Naive thymus-derived CD4-positive, alpha-beta T cell (primary cell): Measurements from ENCODE around the gene CRB2. TPM values are rescaled to one million over a fixed set of nuclear protein-coding genes. Genes with fewer than 3 reads are reported as not detected.
"Not testable (repeated sequence)": the region's sequence is repeated elsewhere in the genome, so short reads cannot be mapped to it uniquely, and the experiment has no call there.

Experiments
- ATAC-seq: fragments of 150-1000 bp; cut with Tn5 transposase; 2 replicates; pipeline ENCODE4 v1.10.0; 2021; ENCODE audit warnings: mild to moderate bottlenecking, moderate library complexity
- CTCF ChIA-PET: fragments of 350-600 bp; sonication (Branson Sonifier 250); formaldehyde crosslinking; loops from one replicate; lab custom pipeline; 2021; ENCODE audit warnings: antibody characterized with exemption; lab: Charles Lee
- POLR2A ChIA-PET: fragments of 350-600 bp; sonication (Branson Sonifier 250); formaldehyde crosslinking; loops from one replicate; lab custom pipeline; 2021; ENCODE audit warnings: antibody characterized with exemption, inconsistent platforms; lab: Charles Lee
- DNase-seq, 9 donors: peaks; one replicate each; pipeline versions ENCODE4 v3.0.0 to v3.0.0-alpha.2; 2020 to 2022; ENCODE audit warnings: mixed read lengths in 1 of 9
- H3K27ac ChIP-seq: one replicate; pipeline ENCODE4 v1.7.0; 2013; ENCODE audit warnings: mild to moderate bottlenecking, low read depth, low read length, moderate library complexity
- H3K27me3 ChIP-seq, 2 donors: one replicate each; pipeline ENCODE4 v1.7.0; 2013; ENCODE audit warnings: low read length in 2 of 2, mild to moderate bottlenecking in 2 of 2, moderate library complexity in 2 of 2; ENCODE audit not compliant: control insufficient read depth in 2 of 2, insufficient read depth in 2 of 2
- H3K36me3 ChIP-seq, 3 experiments: 1 replicate in 2 of 3; 2 replicates in 1 of 3; pipeline ENCODE4 v1.7.0; 2013; ENCODE audit warnings: low read length in 3 of 3, mild to moderate bottlenecking in 3 of 3, moderate library complexity in 1 of 3; ENCODE audit not compliant: insufficient read depth in 3 of 3, control insufficient read depth in 2 of 3
- H3K4me1 ChIP-seq, 2 donors: one replicate each; pipeline ENCODE4 v1.7.0; 2013; ENCODE audit warnings: low read length in 2 of 2, mild to moderate bottlenecking in 2 of 2, moderate library complexity in 1 of 2; ENCODE audit not compliant: control insufficient read depth in 2 of 2, insufficient read depth in 2 of 2
- H3K4me3 ChIP-seq: 2 replicates; pipeline ENCODE4 v1.7.0; 2013; ENCODE audit warnings: mild to moderate bottlenecking, low read length
- H3K9me3 ChIP-seq, 3 experiments: 1 replicate in 2 of 3; 2 replicates in 1 of 3; pipeline ENCODE4 v1.7.0; 2013; ENCODE audit warnings: low read length in 3 of 3; ENCODE audit not compliant: control insufficient read depth in 2 of 3
- H3K27ac Mint-ChIP-seq, 9 donors: one replicate each; pipeline ENCODE4 v1.8.0; 2020 to 2022; ENCODE audit warnings: mixed read lengths in 9 of 9, mild to moderate bottlenecking in 8 of 9, moderate library complexity in 5 of 9, inconsistent platforms in 2 of 9
- H3K27me3 Mint-ChIP-seq, 5 donors: one replicate each; pipeline ENCODE4 v1.8.0; 2021 to 2022; ENCODE audit warnings: mixed read lengths in 5 of 5, mild to moderate bottlenecking in 1 of 5
- H3K36me3 Mint-ChIP-seq, 5 donors: one replicate each; pipeline ENCODE4 v1.8.0; 2020 to 2022; ENCODE audit warnings: mixed read lengths in 5 of 5, mild to moderate bottlenecking in 3 of 5, inconsistent platforms in 1 of 5
- H3K4me1 Mint-ChIP-seq, 7 donors: one replicate each; pipeline ENCODE4 v1.8.0; 2020 to 2022; ENCODE audit warnings: mixed read lengths in 7 of 7, mild to moderate bottlenecking in 3 of 7, inconsistent platforms in 1 of 7
- H3K4me3 Mint-ChIP-seq, 10 donors: one replicate each; pipeline ENCODE4 v1.8.0; 2020 to 2022; ENCODE audit warnings: mild to moderate bottlenecking in 10 of 10, mixed read lengths in 10 of 10, moderate library complexity in 6 of 10, inconsistent platforms in 2 of 10
- H3K9me3 Mint-ChIP-seq, 11 donors: one replicate each; pipeline ENCODE4 v1.8.0; 2020 to 2022; ENCODE audit warnings: mixed read lengths in 11 of 11, mild to moderate bottlenecking in 4 of 11, inconsistent platforms in 1 of 11, moderate library complexity in 1 of 11
- intact Hi-C, 2 donors: fragments of 100-400 bp; cut with micrococcal nuclease; formaldehyde crosslinking; loops; one replicate each; pipeline ENCODE4 v1.15.1; 2023
- polyA plus RNA-seq, 2 donors: library from polyadenylated mRNA; unstranded; fragments of 300-500 nt; fragmentation: Illumina TruSeq; gene quantifications; one replicate each; pipeline ENCODE4 v1.2.3, GENCODE V29; 2021
- total RNA-seq, 6 experiments: library from RNA in 5 of 6; stranded (reverse) in 5 of 6; gene quantifications; 1 replicate in 5 of 6; 2 replicates in 1 of 6; pipeline ENCODE4 v1.2.3 and lab custom pipeline; 2021 to 2026

The CRB2 gene
- total and polyA plus RNA-seq, 7 experiments from 2014 or later, result not detected

DNA sequence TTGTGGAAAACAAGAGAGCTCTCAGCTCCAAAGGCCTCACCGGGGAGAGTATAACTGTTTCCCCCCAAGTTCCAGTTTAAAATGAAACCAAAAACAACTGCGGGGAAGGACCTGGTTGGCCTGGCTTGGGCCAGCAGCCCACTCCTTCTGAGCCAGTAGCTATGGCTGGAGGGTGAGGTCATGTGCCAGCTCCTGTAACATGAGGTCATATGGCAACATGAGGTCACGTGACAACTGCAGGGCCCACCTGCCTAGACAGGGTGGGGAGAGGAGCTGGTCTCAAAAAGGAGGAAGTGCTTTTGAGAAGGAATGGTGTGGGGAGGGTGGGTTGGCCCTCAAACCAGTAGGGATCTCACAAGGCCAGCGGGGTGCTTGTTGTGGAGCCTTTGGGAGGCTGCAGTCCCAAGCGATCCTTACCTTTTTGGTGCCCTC lies 29.3 kb upstream of the CRB2 start:
- Histone ChIP-seq H3K27me3 (no peaks in the 10 kb centered on the region), H3K4me3 (no peak overlapping the region), H3K36me3 (no peaks in the 10 kb centered on the region), H3K4me1 (peaks cover 18 to 23% of the 10 kb centered on the region in 2 donors), H3K9me3 (no peaks in the 10 kb centered on the region), H3K27ac (no peak overlapping the region)
- H3K27ac Mint-ChIP-seq, result peak overlapping the region in 2 of 9 donors; percentile 8 to 14
- no peaks in the 10 kb centered on the region for H3K27me3 Mint-ChIP-seq
- H3K4me1 Mint-ChIP-seq, result peaks cover 22 to 49% (median 39%) of the 10 kb centered on the region in 7 donors
- POLR2A ChIA-PET, result interaction anchor here (1.4 kb wide), 1 partner anchor 13 kb away, joined by 4 read pairs; no protein-coding TSS in a partner anchor
- CTCF ChIA-PET, result no interaction called here
- intact Hi-C loops, result loop anchor here in 1 of 2 donors (10.0 kb wide), 1 partner anchor 422 kb away; the partner anchor contains the start of gene RC3H2
- H3K9me3 Mint-ChIP-seq, result peaks cover 0 to 1% (median 0%) of the 10 kb centered on the region in 11 donors
- DNase-seq (no peak), ATAC-seq (peak; percentile 14)
- H3K4me3 Mint-ChIP-seq, result no peak overlapping the region
- H3K36me3 Mint-ChIP-seq, result no peaks in the 10 kb centered on the region

- H3K4me3 ChIP-seq, result no peak overlapping the region
Measured at GRCh38 chr9:123327697-123328100, 28.3 kb upstream of the CRB2 start.

DNA sequence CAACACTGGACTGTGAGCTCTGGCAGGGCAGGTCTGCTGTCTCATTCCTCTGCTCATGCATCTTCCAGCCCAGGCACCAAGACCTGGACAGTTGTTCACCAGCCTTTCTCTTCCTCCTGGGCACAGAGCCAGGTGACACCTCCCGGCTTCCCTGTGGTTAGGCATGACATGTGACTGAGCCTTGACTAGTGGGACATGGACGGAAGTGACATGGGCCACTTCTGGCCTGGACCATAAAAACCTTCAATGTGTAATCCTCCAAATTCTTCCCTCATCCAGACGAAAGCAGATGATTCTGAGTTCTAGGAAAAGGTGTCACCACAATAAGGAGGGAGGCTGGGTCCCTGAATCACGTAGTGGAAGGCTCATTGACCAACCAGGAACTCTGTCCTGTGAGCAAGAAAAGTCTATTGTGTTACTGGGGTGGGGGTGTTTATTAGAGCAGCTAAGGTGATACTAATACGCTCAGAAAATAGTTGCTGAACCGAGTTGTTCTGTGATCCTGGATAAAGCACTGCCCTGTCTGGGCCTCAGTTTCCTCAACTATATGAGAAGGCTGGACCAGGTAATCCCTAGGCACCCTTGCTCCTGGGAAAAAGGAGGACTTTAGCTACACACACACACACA lies 26.6 kb upstream of the CRB2 start:
- ATAC-seq, result peak; percentile 53
- no peak overlapping the region for H3K27ac ChIP-seq
- H3K27ac Mint-ChIP-seq, result peak overlapping the region in 1 of 9 donors; percentile 8

More at GRCh38 chr9:123327697-123328100, 28.3 kb upstream of the CRB2 start:
- no peaks in the 10 kb centered on the region for H3K27me3 ChIP-seq
- H3K4me1 ChIP-seq, result peaks cover 8 to 13% of the 10 kb centered on the region in 2 donors
- H3K36me3 Mint-ChIP-seq, result no peaks in the 10 kb centered on the region
- ATAC-seq (no peak), DNase-seq (no peak)
- no peaks in the 10 kb centered on the region for H3K9me3 ChIP-seq
- peaks cover 12 to 39% (median 30%) of the 10 kb centered on the region in 7 donors for H3K4me1 Mint-ChIP-seq
- no peak overlapping the region for H3K4me3 Mint-ChIP-seq
- H3K27ac ChIP-seq, result no peak overlapping the region
- CTCF ChIA-PET, result no interaction called here
- no peaks in the 10 kb centered on the region for H3K27me3 Mint-ChIP-seq
- H3K36me3 ChIP-seq, result no peaks in the 10 kb centered on the region
- H3K27ac Mint-ChIP-seq, result peak overlapping the region in 1 of 9 donors; percentile 72
- peaks cover 0 to 2% (median 0%) of the 10 kb centered on the region in 11 donors for H3K9me3 Mint-ChIP-seq
- intact Hi-C loops, result loop anchor here in 1 of 2 donors (10.0 kb wide), 1 partner anchor 423 kb away; the partner anchor contains the start of gene RC3H2
- POLR2A ChIA-PET, result interaction anchor here (2.3 kb wide), 1 partner anchor 11 kb away, joined by 11 read pairs; no protein-coding TSS in a partner anchor

DNA sequence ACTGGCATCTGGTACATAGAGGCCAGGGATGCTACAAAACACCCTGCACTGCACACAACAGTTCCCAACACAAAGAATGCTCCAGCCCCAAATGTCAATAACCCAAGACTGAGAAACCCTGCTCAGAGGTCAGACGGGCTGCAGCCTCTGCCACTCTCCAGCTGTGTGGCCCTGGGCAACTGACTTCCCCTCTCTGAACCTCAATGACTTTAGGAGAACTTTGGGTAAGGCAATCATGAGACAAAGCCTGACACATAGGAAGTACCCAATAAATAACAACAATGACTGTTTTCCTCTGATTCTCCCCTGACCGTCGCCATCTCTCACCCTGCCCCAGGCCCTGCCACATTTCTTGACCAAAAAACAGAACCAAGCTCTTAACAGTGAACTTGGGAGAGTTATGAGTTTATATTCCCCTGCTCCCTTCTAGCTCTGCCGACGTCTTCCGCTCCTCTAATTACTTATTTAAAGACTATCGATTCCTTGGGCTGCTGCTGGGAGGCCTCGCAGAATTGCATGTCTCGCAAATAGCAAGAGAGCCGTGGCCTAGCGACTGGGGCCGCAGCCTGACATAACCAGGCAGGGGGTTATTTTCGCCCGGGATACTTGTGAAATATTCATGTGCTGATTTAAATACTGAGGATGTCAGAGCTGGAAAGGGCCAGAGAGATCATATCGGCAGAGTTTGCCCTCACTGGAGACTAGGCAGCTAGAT lies 24.5 kb upstream of the CRB2 start:
- CTCF ChIA-PET, result no interaction called here
- POLR2A ChIA-PET, result no interaction called here

More for the DNA sequence above, 26.6 kb upstream of the CRB2 start:
- Histone ChIP-seq H3K36me3 (no peaks in the 10 kb centered on the region), H3K9me3 (no peaks in the 10 kb centered on the region), H3K27me3 (no peaks in the 10 kb centered on the region), H3K4me1 (no peaks in the 10 kb centered on the region), H3K4me3 (no peak overlapping the region)
- no peaks in the 10 kb centered on the region for H3K27me3 Mint-ChIP-seq
- peaks cover 0 to 2% (median 0%) of the 10 kb centered on the region in 11 donors for H3K9me3 Mint-ChIP-seq
- DNase-seq, result no peak
- CTCF ChIA-PET, result no interaction called here
- POLR2A ChIA-PET, result interaction anchor here (2.3 kb wide), 1 partner anchor 10 kb away, joined by 11 read pairs; no protein-coding TSS in a partner anchor
- peaks cover under 1 to 25% (median 19%) of the 10 kb centered on the region in 7 donors for H3K4me1 Mint-ChIP-seq
- intact Hi-C loops, result loop anchor here in 1 of 2 donors (10.0 kb wide), 1 partner anchor 425 kb away; the partner anchor contains the start of gene RC3H2
- H3K36me3 Mint-ChIP-seq, result no peaks in the 10 kb centered on the region
- H3K4me3 Mint-ChIP-seq, result no peak overlapping the region

GRCh38 chr9:123333058-123333669 lies 22.8 kb upstream of the CRB2 start:
- H3K4me3 ChIP-seq, DNase-seq, H3K27ac ChIP-seq, H3K9me3 Mint-ChIP-seq, intact Hi-C loops, CTCF ChIA-PET, H3K27me3 Mint-ChIP-seq, H3K4me3 Mint-ChIP-seq, H3K27me3 ChIP-seq, POLR2A ChIA-PET, H3K36me3 ChIP-seq, H3K9me3 ChIP-seq, H3K27ac Mint-ChIP-seq, H3K36me3 Mint-ChIP-seq, H3K4me1 ChIP-seq, ATAC-seq: not testable (repeated sequence)
- peaks cover 0 to 14% (median 11%) of the 10 kb centered on the region in 7 donors for H3K4me1 Mint-ChIP-seq

More for the DNA sequence above, 24.5 kb upstream of the CRB2 start:
- Histone ChIP-seq H3K4me3 (no peak overlapping the region), H3K4me1 (no peaks in the 10 kb centered on the region), H3K27me3 (no peaks in the 10 kb centered on the region), H3K27ac (no peak overlapping the region), H3K36me3 (no peaks in the 10 kb centered on the region), H3K9me3 (no peaks in the 10 kb centered on the region)
- DNase-seq, result no peak
- no peaks in the 10 kb centered on the region for H3K36me3 Mint-ChIP-seq
- no peaks in the 10 kb centered on the region for H3K27me3 Mint-ChIP-seq
- peaks cover 0 to 2% (median 0%) of the 10 kb centered on the region in 11 donors for H3K9me3 Mint-ChIP-seq
- H3K4me1 Mint-ChIP-seq, result peaks cover 0 to 11% (median 6%) of the 10 kb centered on the region in 7 donors
- ATAC-seq, result no peak
- H3K27ac Mint-ChIP-seq, result peak overlapping the region in 3 of 9 donors; percentile 12 to 82 (median 35)
- intact Hi-C loops, result no loop called here
- H3K4me3 Mint-ChIP-seq, result no peak overlapping the region

DNA sequence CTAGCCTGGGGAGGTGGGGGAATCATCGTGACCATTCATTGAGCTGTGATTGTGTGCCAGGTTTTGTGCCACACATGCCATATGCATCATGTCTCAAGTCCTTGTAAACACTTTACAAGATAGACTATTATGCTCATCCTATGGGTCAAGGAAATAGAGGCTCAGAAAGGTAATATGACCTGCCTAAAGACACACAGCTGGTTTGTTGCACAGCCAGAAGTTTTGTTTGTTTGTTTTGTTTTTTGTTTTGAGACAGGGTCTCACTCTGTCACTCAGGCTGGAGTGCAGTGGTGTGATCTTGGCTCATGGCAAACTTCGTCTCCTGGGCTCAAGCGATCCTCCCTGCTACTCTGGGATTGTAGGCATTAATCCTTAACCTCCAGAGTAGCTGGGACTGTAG lies 21.4 kb upstream of the CRB2 start:
- peaks cover 8 to 23% (median 20%) of the 10 kb centered on the region in 7 donors for H3K4me1 Mint-ChIP-seq
- intact Hi-C loops, result loop anchor here in 1 of 2 donors (5.0 kb wide), 1 partner anchor 32 kb away; no protein-coding TSS in a partner anchor
- H3K9me3 ChIP-seq, result no peaks in the 10 kb centered on the region
- H3K4me3 Mint-ChIP-seq, result no peak overlapping the region
- POLR2A ChIA-PET, result no interaction called here
- H3K4me3 ChIP-seq, result no peak overlapping the region
- ATAC-seq (no peak), DNase-seq (no peak)
- H3K27me3 ChIP-seq, result no peaks in the 10 kb centered on the region
- peaks cover 5 to 10% of the 10 kb centered on the region in 2 donors for H3K4me1 ChIP-seq
- peak overlapping the region in 1 of 9 donors; percentile 37 for H3K27ac Mint-ChIP-seq
- H3K27me3 Mint-ChIP-seq, result no peaks in the 10 kb centered on the region
- H3K9me3 Mint-ChIP-seq, result peaks cover 0 to 2% (median 0%) of the 10 kb centered on the region in 11 donors
- CTCF ChIA-PET, result no interaction called here
- no peaks in the 10 kb centered on the region for H3K36me3 Mint-ChIP-seq
- no peaks in the 10 kb centered on the region for H3K36me3 ChIP-seq
- H3K27ac ChIP-seq, result no peak overlapping the region
